ENCODE data around the gene HLCS.

- TF ChIP-seq GTF2F1 (IDR thresholded peaks at IDR 0.05; ENCODE audit: borderline replicate concordance, low read depth, low read length): no peak
- TF ChIP-seq POLR2A (IDR thresholded peaks at IDR 0.05; ENCODE audit: control extremely low read depth in 1 of 2, low read depth in 2 of 2, low read length in 2 of 2): no peak
Measured at GRCh38 chr21:36888466-36888865, 78.0 kb downstream of the HLCS start.

Measured in H1 (cell line).